ENCODE measurements around the gene ANKS1B. TPM values are rescaled to one million over a fixed set of nuclear protein-coding genes. Genes with fewer than 3 reads are reported as not detected.

The ANKS1B gene
- total RNA-seq, 1 experiment from 2014 or later = 0.11 TPM

- DNase-seq (ENCODE audit: low read depth) = no peak
Observed at GRCh38 chr12:99201906-99202645, 782.7 kb downstream of the ANKS1B start.

GRCh38 chr12:99200711-99201384, 783.9 kb downstream of the ANKS1B start:
- DNase-seq (ENCODE audit: low read depth) = no peak

DNA sequence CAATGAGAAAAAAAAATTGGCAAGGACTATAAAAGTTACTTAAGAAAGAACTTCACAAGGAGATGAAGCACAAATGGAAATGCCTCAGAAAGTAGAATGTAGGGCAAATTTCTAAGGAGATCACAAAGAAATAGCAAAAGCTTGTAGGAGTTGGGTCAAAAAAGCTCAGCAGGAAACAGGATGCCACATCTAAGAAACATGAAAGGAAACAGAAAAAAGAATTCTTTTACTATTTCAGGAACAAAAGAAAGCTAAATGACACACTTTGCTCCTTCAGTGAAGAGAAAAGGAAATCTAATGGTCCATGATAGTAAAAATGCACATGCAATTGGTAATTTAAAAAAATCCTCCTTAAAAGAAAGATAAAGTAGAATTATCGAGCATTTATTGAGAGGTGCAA, 789.3 kb downstream of the ANKS1B start:
- no peak for DNase-seq (ENCODE audit: low read depth)

DNA sequence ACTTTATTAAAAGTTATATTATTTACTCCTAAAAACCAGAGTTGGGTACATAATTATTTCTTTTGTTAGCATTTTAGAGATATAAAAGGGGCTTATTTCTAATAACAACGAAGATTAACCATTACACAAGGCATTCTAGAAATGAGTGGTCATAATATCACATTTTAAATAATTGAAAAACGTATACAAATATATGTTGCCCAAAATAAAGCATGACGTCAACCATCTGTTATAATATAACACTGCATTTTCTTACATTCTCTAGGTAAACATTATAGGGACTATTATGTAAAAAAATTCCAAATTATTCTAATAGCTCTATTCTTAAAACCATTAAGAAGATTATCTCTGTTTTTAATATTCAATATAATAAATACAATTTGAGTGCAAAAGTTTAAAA, 792.2 kb downstream of the ANKS1B start:
- no peak for DNase-seq (ENCODE audit: low read depth)

GRCh38 chr12:99176871-99177270, 807.9 kb downstream of the ANKS1B start:
- DNase-seq (ENCODE audit: low read depth) = no peak

GRCh38 chr12:99170461-99170860, 814.3 kb downstream of the ANKS1B start:
- no peak for DNase-seq (ENCODE audit: low read depth)

DNA sequence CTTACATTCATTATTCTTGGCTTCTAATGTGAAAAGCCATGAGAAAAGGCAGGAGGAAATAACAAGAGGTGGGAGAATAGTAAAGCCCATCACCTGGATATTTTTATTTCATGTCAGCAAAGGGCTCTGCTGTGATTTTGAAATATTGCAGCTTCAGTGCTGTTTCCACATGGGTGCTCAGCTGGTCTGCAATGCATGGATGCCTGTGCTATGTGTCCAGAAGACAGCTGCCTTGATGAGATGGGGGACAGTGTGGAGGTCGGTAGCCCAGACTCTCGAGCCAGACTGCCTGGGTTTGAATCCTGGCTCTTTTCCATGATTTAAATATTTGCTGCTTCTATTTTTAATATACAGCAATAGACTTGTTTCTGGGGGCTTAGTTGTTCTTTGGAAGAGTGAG, 814.7 kb downstream of the ANKS1B start:
- no peak for DNase-seq (ENCODE audit: low read depth)

GRCh38 chr12:99157946-99158345, 826.8 kb downstream of the ANKS1B start:
- peak; percentile 73 for DNase-seq (ENCODE audit: low read depth)

- DNase-seq (ENCODE audit: low read depth) = no peak
Observed at GRCh38 chr12:99154983-99155336, 829.8 kb downstream of the ANKS1B start.

DNA sequence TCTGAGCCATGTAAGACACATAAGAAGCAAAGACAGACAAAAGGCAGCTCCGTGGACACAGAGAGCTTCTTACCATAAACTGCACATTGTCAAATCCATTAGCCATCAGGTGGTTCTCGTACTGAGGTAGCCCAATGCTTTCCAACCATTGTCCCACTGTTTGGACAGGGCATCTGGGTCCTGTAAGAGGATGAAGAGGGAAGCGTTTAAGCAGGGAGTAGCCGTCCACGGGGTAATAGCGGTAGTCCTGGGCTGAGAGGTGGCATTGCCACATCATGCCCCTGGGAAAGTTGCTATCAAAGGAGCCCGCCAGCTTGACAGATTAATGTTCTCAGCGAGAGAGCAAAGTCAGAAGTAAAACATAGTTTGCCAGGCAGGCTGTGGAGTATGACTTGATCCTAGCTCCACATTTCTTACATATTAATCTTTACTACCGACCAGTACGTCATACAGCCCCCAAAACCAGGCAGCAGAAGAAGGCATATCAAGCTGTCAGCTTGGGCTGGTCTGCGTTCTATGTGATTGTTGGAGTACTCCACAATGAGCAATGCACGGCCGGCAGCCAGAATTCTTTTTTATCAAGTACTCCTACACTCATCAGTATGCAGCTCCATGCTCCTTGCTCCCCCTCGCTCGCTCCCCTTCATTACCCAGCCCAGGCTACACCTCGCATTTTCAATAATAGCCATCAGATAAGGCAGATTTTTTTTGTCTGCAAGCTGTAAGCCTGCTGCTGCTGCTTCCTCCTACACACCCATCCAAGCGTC, 830.3 kb downstream of the ANKS1B start:
- DNase-seq (ENCODE audit: low read depth) = no peak

DNA sequence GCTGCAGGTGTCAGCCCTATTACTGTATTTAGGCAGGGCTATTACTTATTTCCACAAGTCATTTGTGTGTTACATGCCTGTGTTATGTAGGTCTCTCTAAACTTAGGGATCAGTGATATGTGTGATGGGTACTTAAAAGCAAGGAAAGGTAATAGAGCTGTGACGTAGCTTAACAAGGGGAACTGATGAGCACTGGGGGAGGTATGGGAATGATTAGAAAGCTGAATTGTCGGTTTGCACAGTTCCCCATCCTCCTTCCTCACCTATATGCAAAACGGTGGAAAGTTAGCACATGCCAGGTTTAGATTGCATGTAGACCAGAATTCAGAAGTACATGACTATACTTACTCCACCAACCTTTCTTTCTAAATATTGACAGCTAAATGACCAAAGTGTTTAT, 831.4 kb downstream of the ANKS1B start:
- DNase-seq (ENCODE audit: low read depth) = no peak

- no peak for DNase-seq (ENCODE audit: low read depth)
Observed at GRCh38 chr12:99152337-99152736, 832.4 kb downstream of the ANKS1B start.

DNA sequence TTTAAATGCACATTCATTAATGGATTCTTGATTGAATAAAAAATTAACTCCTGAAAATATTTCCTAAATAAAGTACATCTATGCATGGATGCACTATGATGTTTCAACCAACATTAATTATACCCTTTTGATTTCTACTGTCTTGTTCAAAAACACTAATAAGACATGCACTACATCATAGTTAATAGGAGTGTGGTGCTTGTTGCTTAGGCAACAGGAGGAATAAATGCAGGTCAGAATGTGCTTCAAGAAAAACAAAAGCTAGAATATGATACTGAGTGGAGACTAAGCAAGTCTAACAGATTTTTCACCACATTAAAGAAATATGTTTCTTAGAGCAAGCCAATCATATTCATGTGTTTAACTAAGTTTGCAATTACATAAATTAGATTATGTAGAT, 833.0 kb downstream of the ANKS1B start:
- DNase-seq (ENCODE audit: low read depth) = no peak

- DNase-seq (ENCODE audit: low read depth) = no peak
Observed at GRCh38 chr12:99147130-99147529, 837.6 kb downstream of the ANKS1B start.

GRCh38 chr12:99146730-99147129, 838.0 kb downstream of the ANKS1B start:
- no peak for DNase-seq (ENCODE audit: low read depth)

DNA sequence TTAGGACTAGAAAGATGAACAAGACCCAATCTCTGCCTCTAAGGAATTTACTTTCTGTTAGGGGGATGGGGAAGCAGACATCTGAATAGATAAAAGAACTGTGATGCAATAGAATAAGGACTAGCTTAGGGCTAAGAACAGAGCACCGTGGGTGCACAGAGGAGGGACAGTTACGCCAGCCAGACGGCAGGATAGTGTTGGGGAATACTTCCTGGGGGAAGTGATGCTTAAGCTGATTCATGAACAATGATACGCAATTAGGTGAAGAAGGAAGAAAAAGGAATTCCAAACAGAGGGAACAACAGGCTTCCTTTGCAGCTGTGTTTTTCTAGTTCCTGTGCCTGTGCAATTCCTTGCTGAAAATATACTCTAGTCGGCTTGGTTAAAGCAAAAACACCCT, 838.6 kb downstream of the ANKS1B start:
- no peak for DNase-seq (ENCODE audit: low read depth)

DNA sequence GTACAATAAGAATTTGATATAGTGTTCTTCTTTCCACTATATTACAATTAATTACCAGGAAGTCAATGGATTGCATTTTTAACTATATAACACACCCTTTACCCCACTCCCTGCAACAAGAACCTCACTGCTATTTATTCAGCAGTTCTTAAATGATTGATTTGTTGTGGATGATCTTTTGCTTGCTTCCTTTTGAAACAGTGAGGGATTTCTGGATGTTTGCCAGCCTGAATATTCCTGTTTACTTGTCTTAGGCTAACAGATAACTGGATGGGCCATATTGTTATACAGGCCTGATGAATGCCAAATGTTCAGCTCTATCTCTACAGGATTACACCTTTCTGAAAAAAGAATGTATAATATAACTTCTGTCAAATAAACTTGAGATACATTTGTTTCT, 842.1 kb downstream of the ANKS1B start:
- no peak for DNase-seq (ENCODE audit: low read depth)

- no peak for DNase-seq (ENCODE audit: low read depth)
Observed at GRCh38 chr12:99140017-99140720, 844.6 kb downstream of the ANKS1B start.

- no peak for DNase-seq (ENCODE audit: low read depth)
Observed at GRCh38 chr12:99138393-99138792, 846.3 kb downstream of the ANKS1B start.

GRCh38 chr12:99137124-99137855, 847.4 kb downstream of the ANKS1B start:
- no peak for DNase-seq (ENCODE audit: low read depth)

- no peak for DNase-seq (ENCODE audit: low read depth)
Observed at GRCh38 chr12:99136516-99136915, 848.2 kb downstream of the ANKS1B start.
